ENCODE results near the gene SCUBE1.

Gene SCUBE1

DNA sequence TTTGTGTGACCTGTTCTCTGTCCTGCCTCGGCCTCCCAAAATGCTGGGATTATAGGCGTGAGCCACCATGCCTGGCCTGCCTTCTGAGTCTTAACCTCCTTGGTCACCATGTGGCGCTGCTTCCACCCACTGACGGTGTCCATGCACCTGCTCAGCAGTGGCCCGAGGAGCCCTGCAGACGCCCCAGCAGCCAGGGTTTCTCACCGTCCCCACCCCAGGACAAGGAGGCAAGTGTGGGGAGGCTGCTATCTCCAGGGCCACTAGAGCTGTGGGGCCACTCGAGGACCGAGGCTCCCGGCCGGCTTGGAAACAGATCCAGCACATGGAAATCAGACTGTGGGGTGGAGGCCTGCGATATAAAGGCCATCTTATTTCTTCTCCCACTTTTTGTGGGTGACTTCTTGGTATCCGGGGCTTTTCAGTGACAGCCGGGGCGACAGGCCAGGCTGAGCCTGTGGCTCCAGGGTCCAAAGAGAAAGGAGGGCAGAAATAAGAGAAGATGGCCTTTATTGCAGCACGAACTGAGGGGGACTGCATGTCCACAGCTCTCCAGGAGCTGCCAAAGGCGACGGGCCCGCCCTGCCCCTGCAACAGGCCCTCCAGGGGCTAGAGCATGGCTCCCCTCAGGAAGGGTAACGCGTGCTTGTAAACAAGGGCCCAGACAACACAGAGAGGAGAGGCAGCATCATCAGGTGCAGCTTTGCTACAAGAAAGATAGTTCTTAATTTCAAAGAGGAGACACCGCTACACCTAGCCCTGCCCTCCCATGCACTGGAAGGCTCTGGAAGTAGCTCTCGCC, 176.8 kb downstream of the SCUBE1 start:
- in situ Hi-C loops (cut with HindIII; ENCODE audit: low sequenced_read_pairs): no loop called here

GRCh38 chr22:43164636-43165035, 178.5 kb downstream of the SCUBE1 start:
- in situ Hi-C loops (cut with HindIII; ENCODE audit: low sequenced_read_pairs): no loop called here

DNA sequence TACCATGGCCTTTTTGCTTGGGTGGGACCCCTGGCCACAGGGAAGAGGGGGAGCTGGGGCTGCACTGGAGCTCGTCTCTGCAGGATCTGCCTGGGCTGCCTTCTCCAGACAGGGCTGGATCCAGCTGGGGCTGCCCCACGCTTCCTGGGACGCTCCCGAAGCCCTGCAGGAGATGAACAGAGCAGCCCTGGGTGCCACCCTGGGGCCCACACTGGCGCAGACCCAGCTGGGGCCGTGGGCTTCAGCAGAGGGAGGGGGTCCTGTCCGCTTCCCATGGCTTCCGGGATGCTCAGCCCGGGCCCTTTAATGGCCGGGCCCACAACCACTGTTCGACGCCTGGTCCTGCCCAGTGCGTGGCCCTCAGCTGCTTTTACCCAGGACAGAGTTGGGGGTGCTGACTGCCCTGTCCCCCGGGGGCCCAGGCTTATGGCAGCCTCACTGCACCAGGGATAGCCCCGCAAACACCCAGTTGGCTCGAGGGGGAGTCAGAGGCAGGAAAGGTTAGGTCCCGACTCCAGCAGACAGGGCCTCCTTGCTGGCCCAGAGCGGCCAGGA, 179.9 kb downstream of the SCUBE1 start:
- in situ Hi-C loops (cut with HindIII; ENCODE audit: low sequenced_read_pairs): no loop called here

DNA sequence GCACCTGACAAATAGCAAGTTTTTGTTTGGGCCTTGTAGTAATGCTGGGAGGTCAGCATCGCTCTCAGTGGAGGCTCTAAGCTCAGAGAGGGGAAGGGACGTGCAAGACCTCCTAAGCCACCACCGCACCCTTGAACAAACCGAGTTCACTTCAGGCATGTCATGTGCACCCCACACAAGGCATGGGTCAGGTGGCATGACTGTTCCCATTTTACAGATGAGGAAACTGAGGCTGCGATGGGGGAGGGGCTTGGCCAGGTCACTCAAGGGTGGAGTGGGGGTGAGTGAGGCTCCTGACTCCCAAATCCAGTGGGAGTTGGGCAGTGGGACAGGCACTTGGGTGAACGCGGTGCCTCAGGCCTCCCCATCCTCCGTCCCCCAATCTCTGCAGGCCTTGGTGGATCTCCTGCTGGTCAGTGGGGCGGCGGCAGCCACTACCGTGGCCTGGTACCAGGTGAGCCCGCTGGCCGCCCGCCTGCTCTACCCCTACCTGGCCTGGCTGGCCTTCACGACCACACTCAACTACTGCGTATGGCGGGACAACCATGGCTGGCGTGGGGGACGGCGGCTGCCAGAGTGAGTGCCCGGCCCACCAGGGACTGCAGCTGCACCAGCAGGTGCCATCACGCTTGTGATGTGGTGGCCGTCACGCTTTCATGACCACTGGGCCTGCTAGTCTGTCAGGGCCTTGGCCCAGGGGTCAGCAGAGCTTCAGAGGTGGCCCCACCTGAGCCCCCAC, 180.6 kb downstream of the SCUBE1 start:
- in situ Hi-C loops (cut with HindIII; ENCODE audit: low sequenced_read_pairs): no loop called here

DNA sequence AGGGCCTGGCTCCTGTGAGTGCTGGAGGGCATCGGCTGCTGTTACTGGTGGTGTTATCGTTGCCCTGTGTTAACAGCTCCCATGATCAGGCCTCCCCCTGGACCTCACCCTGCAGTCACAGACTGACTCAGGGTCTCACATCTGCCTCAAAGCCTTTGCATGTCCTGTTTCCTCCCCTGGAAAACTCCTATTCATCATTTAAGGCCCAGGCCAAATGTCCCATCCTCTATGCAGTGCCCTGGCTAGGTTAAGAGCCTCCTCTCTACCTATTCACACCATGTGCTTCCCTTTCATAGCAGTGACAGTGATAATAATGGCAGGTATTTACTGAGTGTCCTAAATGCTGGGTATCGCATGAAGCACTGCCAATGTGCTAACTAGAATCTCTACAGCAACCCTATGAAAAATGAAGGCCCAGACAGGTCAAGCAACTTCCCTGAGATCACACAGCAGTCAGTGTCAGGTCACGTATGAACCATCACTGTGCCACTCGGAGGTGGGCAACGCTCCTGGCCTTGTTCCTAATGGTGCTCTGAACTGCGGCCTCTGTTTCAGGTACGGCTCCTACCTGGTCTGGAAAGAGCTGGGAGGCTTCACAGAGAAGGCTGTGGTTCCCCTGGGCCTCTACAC, 182.6 kb downstream of the SCUBE1 start:
- in situ Hi-C loops (cut with HindIII; ENCODE audit: low sequenced_read_pairs): no loop called here

GRCh38 chr22:43159484-43160178, 183.5 kb downstream of the SCUBE1 start:
- in situ Hi-C loops (cut with HindIII; ENCODE audit: low sequenced_read_pairs): no loop called here

- in situ Hi-C loops (cut with HindIII; ENCODE audit: low sequenced_read_pairs): no loop called here
Measured at GRCh38 chr22:43158778-43159483, 184.2 kb downstream of the SCUBE1 start.

- in situ Hi-C loops (cut with HindIII; ENCODE audit: low sequenced_read_pairs): no loop called here
Measured at GRCh38 chr22:43157874-43158546, 185.2 kb downstream of the SCUBE1 start.

DNA sequence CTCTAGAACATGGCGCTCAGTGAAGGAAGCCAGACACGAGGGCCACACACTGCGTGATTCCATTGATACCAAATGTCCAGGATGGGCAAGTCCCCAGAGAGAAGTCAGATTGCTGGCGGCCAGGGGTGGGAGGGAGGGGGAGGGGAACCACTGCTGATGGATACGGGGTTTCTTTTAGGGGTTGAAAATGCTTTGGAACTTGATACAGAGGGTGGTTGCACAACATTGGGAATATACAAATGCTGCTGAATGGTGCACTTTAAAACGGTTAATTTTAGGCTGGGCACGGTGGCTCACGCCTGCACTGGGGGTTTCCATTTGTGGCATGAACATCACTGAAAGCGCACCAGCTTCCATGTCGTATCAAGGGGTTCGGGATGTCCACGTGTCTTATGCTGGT, 186.8 kb downstream of the SCUBE1 start:
- in situ Hi-C loops (cut with HindIII; ENCODE audit: low sequenced_read_pairs): no loop called here

DNA sequence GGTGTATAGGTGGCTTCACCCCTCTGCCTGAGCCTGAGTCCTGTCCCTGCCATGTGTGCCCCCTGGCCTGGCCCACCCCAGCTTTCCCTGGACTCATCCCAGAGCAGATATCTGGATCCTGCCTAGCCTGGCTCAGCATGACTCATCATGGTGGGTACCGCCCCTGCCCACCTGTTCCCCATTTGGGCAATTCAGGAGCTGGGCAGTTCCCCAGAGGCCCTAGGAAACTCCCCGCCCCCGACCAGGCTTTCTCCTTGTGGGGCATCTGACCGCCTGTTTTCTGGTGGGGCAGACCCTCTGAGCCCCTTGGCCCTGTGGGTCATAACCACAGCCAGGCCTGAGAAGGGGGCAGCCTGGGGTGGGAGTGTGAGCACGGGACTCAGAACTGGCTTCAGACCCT, 187.4 kb downstream of the SCUBE1 start:
- in situ Hi-C loops (cut with HindIII; ENCODE audit: low sequenced_read_pairs): no loop called here

DNA sequence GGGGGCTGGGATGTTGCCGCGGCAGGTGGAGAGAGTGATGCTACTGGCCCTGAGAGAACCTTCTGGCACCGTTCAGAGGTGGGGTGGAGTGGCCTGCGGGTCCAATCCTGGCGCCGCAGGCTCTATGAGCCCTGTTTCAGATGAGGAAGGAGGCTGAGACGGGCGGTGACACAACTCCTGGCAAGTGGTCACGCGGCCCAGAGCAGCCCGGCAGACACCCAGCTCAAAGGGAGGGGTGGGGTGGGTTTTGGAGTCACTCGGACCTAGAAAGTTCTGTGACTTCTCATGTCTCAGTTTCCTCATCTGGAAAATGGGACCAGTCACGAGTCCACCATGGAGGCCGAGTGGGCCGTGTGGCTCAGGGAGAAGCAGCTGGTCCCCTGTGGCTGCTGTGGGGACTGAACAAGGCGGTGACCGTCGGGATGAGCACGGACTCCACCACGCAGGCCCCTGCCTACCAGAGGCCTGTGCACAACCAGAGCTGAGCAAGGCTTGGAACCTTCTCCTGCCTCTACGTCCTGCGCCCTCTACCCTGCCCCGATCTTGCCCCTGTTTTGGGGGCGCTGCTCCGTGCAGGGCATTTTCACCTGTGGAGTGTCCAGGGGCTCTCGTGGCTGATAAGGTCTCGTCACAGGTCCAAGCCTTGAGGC, 188.2 kb downstream of the SCUBE1 start:
- in situ Hi-C loops (cut with HindIII; ENCODE audit: low sequenced_read_pairs): no loop called here

DNA sequence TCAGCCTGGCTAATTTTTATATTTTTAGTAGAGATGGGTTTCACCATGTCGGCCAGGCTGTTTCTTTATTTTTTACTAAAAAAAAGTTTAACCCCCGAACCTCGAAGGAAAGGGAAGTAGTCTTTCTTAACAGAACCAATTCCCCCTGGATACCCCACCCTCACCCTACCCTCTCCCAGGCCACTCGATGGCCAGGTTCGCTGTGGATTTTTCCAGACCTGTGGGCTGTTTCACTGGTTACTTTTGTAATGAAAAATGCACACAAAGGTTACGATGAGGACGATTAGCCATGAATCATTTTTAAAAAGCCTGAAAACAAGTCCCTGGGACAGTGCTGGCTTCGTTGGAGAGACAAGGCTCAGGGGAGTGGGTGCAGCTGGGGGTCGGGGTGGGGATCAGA, 189.3 kb downstream of the SCUBE1 start:
- in situ Hi-C loops (cut with HindIII; ENCODE audit: low sequenced_read_pairs): no loop called here

DNA sequence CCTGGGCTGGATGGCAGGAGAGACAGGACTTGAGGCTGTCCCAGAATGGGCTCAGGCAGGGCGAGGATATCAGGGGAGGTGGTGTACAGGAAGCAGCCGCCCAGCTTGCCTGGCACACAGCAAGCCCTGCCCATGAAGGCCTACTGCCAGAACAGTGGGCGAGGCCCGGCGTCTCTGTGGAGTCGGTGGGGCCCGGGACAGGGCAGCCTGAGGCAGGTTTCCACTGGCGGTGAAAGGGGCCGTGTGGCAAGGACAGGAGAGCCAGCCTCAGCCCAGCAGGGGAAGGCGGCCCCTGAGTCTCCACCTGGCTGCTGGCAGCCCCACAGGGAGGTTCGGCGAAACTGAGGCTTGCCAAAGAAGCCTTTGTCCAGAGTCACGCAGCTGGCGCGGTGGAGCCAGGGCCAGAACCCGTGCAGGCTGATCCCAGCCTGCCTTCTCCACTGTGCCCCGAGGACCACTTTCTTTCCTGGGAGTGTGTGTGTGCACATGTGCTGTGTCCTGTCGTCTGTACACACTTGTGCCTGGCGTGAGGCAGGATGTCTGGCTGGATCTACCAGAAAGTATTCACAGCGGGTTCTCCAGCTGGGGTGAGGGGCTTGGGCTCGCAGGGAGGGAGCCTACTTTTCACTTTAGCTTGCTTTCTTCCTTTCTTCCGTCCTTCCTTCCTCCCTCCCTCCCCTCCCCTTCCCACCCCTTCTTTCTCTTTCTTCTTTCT, 190.7 kb downstream of the SCUBE1 start:
- in situ Hi-C loops (cut with HindIII; ENCODE audit: low sequenced_read_pairs): no loop called here

DNA sequence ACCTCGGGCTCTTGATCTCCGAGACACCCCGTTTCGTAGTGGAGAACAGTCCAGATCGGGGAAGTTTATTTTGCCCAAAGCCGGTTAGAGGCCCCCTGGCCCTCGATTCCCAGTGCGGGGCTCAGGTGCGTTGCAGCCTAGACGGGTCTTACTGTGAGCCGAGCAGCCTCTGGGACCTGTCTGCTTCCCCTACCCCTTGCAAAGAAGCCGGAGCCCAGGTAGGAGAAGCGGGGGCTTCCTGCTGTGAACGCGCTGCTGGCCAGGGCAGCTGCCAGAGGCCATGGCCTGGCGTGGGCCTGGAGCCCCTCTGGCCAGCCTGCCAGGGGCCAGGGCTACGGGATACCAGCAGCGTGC, 191.2 kb downstream of the SCUBE1 start:
- in situ Hi-C loops (cut with HindIII; ENCODE audit: low sequenced_read_pairs): no loop called here

GRCh38 chr22:43151251-43152002, 191.7 kb downstream of the SCUBE1 start, which contains the start of gene TSPO:
TSS of gene TSPO (plus strand) at chr22:43151559. CDS start at chr22:43159239, 7,680 bp downstream.
- in situ Hi-C loops (cut with HindIII; ENCODE audit: low sequenced_read_pairs): no loop called here

DNA sequence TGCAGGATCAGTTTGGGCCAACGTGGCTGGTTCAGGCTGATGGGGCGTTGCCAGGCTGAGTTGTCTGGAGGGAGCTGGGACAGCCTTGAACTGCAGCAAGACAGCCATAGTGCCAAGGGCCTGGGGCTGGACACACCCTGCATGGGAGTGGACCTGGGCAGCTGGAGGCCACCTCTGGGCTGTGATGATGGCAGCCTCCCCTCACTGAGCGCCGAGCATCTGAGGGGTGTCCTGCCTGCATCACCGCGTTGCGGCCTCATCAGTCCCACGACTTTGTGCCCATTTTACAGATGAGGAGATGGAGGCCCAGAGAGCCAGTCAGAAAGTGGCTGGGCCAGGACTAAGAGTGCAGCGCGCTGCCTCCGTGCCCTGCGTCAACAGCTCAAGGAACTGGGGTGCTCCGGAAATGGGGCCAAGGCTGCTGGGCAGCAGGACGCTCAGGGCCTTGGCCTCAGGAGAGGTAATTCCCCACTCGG, 192.4 kb downstream of the SCUBE1 start:
- in situ Hi-C loops (cut with HindIII; ENCODE audit: low sequenced_read_pairs): no loop called here

- in situ Hi-C loops (cut with HindIII; ENCODE audit: low sequenced_read_pairs): no loop called here
Measured at GRCh38 chr22:43148581-43148980, 194.6 kb downstream of the SCUBE1 start.

DNA sequence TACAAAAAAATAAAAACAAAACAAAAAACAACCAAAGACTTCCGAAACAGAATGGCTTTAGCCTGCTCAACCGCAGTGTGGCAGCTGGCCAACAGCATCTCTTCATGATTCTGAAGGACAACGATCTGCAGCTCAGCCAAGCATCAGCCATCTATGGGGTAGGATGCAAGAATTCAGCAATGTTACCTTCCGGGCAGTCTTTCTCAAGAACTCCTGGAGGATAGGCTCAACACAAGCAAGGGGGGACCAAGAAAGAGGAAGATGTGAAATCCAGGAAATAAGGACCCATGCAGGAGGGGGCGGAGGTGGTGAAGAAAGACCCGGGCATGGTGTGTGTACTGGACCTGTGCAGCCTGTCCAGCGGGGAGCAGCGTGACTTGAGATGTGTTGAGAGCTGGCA, 195.4 kb downstream of the SCUBE1 start:
- in situ Hi-C loops (cut with HindIII; ENCODE audit: low sequenced_read_pairs): no loop called here
